Coronary artery (tissue), 2 donors: ENCODE data around the gene TUBA4A.
A peak's percentile ranks its signal among the peaks of the same experiment; 100 is the strongest.

ENCODE experiments used
- DNase-seq: peaks from one replicate; pipeline ENCODE4 v3.0.0-alpha.2; 2017; ENCODE audit warnings: low spot score
- H3K27ac ChIP-seq, 2 donors: fragments of 200-600 bp; sonication (generic); one replicate each; pipeline ENCODE4 v1.5.1; 2016 to 2019
- H3K4me3 ChIP-seq: fragments of 200-600 bp; sonication (generic); 2 replicates; pipeline ENCODE4 v1.5.1; 2016; ENCODE audit warnings: mild to moderate bottlenecking, moderate library complexity
- TF ChIP-seq, protein P1 (sequence below): fragments of 200-600 bp; sonication (generic); IDR thresholded peaks from one replicate; pipeline ENCODE4 v1.5.1; 2019; ENCODE audit warnings: antibody characterized with exemption

Gene TUBA4A

DNA sequence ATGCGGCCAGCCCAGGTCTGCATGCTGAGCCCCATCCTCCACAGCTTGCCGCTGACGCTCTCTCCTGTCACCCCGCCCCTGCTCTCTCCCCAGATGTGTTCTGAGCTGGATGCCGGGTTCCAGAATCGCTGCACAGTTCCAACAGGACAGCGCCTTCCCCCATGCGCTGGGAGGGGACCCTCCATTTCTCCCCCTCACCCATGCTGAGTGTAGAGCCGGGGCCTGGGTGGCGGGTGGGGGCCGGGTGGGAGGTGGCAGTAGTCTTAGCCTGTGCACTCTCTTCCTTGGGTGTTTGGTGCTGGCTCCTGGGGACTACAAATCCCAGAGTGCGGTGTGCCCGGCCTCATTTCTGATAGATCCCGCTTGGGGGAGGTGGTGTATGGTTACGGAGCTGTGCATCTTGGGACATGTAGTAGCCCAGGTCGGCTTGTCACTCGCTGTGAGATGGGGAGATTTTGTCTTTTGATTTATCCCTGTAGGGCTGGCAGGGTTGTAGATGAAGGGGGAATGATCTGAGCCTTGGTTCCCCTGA lies 32.2 kb upstream of the TUBA4A start:
- Histone ChIP-seq H3K27ac (peak overlapping the region; percentile 4 to 70), H3K4me3 (no peak overlapping the region)
- no peak for DNase-seq
- TF ChIP-seq, protein P1, sequence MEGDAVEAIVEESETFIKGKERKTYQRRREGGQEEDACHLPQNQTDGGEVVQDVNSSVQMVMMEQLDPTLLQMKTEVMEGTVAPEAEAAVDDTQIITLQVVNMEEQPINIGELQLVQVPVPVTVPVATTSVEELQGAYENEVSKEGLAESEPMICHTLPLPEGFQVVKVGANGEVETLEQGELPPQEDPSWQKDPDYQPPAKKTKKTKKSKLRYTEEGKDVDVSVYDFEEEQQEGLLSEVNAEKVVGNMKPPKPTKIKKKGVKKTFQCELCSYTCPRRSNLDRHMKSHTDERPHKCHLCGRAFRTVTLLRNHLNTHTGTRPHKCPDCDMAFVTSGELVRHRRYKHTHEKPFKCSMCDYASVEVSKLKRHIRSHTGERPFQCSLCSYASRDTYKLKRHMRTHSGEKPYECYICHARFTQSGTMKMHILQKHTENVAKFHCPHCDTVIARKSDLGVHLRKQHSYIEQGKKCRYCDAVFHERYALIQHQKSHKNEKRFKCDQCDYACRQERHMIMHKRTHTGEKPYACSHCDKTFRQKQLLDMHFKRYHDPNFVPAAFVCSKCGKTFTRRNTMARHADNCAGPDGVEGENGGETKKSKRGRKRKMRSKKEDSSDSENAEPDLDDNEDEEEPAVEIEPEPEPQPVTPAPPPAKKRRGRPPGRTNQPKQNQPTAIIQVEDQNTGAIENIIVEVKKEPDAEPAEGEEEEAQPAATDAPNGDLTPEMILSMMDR, result no peak

DNA sequence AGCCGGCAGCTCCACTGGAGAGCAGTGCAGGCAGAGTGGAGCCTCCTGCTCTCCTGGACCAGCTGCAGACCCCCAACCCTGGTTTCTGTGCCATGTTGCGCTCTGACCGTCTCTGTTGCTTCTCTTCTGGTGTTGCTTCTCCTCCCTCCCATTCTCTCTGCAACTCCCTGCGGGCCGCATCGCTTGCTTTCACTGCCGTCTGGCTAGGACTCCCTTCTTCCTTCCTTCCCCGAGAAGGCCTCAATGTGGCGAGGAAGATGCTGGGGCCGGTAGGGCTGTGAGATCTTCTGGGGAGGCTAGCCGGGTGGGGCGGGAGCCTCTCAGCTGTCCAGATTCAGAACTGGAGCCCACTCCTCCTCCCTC lies 31.6 kb upstream of the TUBA4A start:
- TF ChIP-seq, protein P1, result no peak
- H3K27ac ChIP-seq, result peak overlapping the region in 1 of 2 donors; percentile 70
- no peak overlapping the region for H3K4me3 ChIP-seq
- DNase-seq, result no peak

DNA sequence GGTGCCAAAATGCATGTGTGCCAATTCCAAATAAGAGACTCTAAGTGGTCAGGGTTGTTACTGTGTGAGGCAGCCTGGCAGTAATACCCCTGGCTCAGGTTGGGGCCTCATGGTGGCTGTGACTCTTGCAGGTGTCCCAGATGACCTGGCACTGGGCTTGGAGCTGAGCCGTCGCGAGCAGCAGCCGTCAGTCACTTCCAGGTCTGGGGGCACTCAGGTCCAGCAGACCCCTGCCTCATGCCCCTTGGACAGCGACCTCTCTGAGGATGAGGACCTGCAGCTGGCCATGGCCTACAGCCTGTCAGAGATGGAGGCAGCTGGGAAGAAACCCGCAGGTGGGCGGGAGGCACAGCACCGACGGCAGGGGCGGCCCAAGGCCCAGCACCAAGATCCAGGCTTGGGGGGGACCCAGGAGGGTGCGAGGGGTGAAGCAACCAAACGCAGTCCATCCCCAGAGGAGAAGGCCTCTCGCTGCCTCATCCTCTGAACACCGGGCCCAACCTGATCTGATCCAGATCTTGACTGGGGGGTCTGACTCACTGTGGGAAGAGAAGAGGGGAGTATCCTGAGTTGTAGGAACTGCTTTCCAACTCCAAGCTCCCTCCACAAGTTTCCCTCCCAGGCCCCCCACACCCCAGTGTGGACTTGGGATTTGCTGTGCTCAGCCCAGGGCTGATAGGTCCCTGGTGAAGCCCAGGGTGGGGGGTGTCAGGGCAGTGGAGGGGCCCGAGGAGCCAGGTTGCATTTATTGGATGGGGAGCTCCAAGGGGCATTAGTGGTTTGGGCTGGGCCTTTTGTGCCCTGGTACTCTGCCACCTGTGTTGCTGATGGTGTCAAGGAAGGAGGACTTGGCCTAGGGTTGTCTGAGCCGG lies 31.0 kb upstream of the TUBA4A start:
- H3K4me3 ChIP-seq, result no peak overlapping the region
- no peak overlapping the region for H3K27ac ChIP-seq
- no peak for DNase-seq
- TF ChIP-seq, protein P1, result no peak

DNA sequence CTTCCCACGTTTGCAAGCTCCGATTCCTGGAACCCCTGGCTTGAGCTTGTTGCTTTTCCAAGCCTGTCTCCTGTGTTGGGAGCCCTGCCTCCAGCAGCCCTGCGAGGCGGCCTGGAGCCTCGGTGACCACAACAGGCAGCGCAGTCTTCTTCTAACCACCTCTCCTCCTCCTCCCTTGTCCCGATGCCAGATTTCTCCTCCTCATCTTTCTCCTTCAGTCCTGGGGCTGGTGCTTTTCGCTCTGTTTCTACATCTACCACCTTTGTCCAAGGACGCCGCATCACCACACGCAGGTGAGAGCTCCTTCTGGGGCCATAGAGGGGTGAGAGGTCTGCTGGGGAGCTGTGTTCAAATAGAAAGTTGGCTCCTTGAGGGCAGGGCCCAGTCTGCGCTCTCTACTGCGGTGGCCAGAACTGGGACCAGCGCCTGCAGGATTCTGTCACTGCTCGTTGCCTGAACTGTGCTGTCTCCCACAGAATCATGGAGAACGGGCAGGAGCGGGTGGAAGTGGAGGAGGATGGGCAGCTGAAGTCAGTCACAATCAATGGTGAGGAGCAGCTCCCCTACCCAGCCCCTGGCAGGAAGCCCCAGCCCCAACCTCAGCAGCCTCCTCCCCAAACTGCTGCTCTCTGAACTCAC lies 29.3 kb upstream of the TUBA4A start:
- TF ChIP-seq, protein P1, result no peak
- Histone ChIP-seq H3K27ac (peak overlapping the region in 1 of 2 donors; percentile 12), H3K4me3 (no peak overlapping the region)
- DNase-seq, result no peak

DNA sequence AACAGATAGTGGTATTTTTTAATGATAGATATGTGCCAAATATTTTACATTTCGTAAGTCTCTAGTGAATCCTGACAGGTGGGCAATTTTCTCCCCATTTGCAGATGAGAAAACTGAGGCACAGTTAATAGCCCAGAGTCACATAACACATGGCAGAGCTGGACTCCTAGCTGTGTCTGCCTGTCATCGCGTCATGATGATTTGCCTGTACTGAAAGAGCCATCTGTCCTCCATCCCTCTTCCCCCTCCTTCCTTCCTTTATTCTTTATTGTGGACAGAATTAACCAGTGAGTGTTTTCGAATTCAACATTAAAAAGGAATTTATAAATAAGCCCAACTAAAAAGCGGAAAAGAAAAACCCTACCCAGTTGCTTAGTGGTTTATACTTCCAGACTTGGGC lies 28.7 kb upstream of the TUBA4A start:
- H3K4me3 ChIP-seq, result no peak overlapping the region
- no peak overlapping the region for H3K27ac ChIP-seq
- TF ChIP-seq, protein P1, result no peak
- no peak for DNase-seq

DNA sequence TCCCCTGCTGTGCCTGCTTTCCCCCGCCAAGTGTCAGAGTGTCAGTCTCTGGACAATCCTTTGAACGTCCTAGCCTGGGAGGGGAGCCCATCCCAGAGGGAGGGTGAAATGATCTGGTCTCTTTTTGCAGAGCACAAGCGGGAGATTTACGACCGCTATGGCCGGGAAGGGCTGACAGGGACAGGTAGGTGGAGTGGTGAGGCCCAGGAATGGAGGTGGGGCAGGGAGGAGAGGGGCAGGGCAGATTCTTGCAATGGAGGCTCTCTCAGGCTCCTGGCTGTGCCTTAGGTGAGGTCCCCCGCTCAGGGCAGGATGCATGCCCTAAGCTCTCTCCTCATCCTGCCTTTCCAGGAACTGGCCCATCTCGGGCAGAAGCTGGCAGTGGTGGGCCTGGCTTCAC lies 27.9 kb upstream of the TUBA4A start:
- no peak for DNase-seq
- TF ChIP-seq, protein P1, result no peak
- Histone ChIP-seq H3K27ac (peak overlapping the region in 1 of 2 donors; percentile 99), H3K4me3 (no peak overlapping the region)

DNA sequence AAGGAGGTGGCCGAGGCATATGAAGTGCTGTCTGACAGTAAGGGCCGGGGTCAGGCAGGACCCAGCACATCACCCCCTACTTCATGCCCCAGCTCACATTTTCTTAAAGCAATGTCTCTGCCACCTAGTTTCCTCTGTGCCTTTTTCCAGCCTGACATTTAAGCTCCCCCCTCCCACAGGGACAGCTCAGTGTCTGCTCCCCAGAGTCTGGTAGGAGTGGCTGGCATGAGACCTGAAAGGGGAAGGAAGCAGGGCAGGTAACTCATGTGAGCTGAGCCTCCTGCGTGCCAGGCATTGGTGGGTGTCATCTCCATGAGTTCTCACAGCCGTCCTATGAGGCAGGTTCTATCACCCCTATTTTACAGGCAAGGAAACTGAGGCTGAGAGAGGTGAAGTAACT lies 26.9 kb upstream of the TUBA4A start:
- peak overlapping the region; percentile 93 for H3K4me3 ChIP-seq

More for the DNA sequence above, 26.9 kb upstream of the TUBA4A start:
- DNase-seq, result no peak
- TF ChIP-seq, protein P1, result no peak
- peak overlapping the region; percentile 99 for H3K27ac ChIP-seq
